HG02943 (cell line): Measurements from ENCODE around the gene PEX26.

ENCODE experiments used
- ATAC-seq: cut with Tn5 transposase; IDR thresholded peaks from one replicate; pipeline ENCODE4 v1.9.1; 2021; ENCODE audit warnings: mild to moderate bottlenecking, low read depth, moderate library complexity; ENCODE audit not compliant: unreplicated experiment

PEX26 gene

GRCh38 chr22:18148293-18148965 lies 70.6 kb downstream of the PEX26 start:
- no peak for ATAC-seq

DNA sequence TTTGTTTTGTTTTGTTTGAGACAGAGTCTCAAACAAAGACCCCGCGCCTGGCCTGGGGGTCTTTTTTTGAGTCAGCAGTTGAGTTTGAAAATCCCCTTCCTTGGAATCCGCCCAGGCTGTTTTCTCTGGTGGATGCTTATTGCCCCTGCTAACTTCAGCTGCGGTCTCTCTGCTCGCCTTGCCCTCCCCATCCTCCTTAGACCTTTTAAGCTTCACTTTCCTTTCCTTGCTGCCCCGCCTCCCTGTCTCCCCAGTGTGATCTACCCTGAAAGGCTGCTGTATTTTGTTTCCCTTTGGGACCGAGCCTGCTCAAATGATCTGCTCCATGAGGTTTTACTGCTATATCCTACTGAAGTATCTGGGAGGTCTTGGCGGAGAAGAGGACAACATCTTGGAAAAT lies 74.7 kb downstream of the PEX26 start:
- ATAC-seq, result no peak

DNA sequence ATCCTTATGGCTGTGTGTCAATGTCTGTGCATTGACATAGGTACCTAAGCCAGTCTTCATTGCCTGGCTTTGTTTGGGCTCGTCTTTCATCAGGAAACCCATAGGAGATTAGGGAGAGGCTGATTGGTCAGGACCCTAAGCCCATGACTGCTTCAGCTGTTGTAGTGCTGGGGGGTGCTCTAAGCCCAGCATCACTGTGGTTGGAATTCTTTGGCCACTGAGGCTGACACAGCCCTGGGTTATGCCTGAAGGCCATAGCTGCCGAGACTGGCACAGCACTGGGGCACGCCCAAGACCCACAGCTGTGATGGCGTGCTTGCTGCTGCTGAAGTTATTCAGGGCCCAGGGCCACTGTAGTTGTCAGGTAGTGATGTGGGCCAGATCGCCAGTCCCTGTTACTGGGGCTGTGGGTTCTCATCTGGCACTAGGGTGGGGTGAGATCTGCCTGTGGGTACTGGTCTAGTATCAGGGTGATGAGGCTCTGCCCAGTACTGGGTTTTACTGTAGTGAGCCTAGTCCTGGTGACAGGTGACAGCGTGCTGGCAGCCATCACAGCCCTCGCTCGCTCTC lies 77.1 kb downstream of the PEX26 start:
- ATAC-seq, result no peak
